ENCODE results near the gene ADNP.

- TF ChIP-seq CTCF (IDR thresholded peaks at IDR 0.05; ENCODE audit: poor library complexity) = no peak
- TF ChIP-seq EZH2 (IDR thresholded peaks at IDR 0.05; ENCODE audit: borderline replicate concordance) = no peak
These were observed 68.7 kb downstream of the ADNP start for GRCh38 chr20:50862546-50862945.
